Measurements from ENCODE around the gene CDX2.

DNA sequence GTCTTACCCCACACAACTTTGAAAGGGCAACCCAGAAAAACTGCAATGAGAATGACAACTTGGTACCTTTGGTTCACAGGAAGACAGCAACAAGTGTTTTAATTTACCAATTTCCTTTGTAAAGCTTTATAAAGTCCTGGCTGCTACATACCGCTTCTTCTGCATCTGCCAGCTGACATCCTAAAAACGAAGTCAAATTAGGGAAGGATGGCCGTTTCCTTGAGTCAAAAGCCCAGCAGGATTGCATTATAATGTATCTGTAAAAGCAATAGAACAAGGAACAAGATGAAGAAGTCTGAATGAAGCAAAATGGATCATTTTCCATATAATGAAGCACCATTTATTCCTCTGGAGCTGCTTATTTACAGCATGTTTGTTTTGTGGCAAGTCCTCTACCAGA lies 45.2 kb upstream of the CDX2 start:
- TF ChIP-seq, protein P1, sequence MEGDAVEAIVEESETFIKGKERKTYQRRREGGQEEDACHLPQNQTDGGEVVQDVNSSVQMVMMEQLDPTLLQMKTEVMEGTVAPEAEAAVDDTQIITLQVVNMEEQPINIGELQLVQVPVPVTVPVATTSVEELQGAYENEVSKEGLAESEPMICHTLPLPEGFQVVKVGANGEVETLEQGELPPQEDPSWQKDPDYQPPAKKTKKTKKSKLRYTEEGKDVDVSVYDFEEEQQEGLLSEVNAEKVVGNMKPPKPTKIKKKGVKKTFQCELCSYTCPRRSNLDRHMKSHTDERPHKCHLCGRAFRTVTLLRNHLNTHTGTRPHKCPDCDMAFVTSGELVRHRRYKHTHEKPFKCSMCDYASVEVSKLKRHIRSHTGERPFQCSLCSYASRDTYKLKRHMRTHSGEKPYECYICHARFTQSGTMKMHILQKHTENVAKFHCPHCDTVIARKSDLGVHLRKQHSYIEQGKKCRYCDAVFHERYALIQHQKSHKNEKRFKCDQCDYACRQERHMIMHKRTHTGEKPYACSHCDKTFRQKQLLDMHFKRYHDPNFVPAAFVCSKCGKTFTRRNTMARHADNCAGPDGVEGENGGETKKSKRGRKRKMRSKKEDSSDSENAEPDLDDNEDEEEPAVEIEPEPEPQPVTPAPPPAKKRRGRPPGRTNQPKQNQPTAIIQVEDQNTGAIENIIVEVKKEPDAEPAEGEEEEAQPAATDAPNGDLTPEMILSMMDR (IDR thresholded peaks at IDR 0.05; ENCODE audit: low read depth, low read length, poor library complexity, severe bottlenecking) = no peak
- TF ChIP-seq EZH2phosphoT487 (IDR thresholded peaks at IDR 0.05; ENCODE audit: borderline replicate concordance, low read length) = no peak
